HL-60/S4 treated with phorbol 12-myristate 13-acetate at 8.2 ng/mL for 4 days and 3 days (cell line): ENCODE data around the gene ASPN.

ENCODE experiments used
- in situ Hi-C: fragments of 300-500 bp; cut with MboI; formaldehyde crosslinking; loops from 2 replicates; pipeline ENCODE4 v1.15.0; 2022; ENCODE audit warnings: low sequenced_read_pairs

Gene ASPN

DNA sequence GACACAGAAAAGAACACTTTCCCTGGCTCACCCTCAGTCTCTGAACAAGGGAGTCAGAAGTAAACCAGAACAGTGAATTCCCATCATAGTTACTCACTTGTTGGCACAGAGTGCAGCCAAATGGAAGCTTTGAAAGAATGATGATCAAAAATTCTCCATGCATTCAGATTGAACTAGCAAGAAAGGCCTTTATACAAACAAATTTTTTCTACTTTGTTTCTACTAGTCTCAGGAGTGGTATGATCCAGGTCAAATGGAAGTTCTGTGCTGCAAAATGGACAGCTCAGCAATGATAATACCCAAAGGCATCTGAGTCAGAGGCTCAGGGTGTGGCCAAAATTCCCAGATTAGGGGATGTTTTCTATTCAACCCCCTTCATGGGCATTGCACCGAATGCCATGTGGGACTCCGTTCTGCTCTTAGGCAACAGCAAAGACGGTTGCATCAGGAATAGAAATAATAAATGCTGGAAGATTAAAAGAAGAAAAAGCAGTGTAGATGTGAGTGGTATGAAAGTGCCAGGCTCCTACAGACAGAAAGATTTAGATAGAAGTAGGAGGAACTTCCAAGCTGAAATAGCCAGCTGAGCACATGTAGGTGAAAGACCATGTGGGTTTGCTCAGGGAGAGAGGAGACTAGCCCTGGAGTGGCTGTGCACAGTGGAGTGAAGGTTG lies 24.0 kb upstream of the ASPN start:
- in situ Hi-C loops, result no loop called here

DNA sequence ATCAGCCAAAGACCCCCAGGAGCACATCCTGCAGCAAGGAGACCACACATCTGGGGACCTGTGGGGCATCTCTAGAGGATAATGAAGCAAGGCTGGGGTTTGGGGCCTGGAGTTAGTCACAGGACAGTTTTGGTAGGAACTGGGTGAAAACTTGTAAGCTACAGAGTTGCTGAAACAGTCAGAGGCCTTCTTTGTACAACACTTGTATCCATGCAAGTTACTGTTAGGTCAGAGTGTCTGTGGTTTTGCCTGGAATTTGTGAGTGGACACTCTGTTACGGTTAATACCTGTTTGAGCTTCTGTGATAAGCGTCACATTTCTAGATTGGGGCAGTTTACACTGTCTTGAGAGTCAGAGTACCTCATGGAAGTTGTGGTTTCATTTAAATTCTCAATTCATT lies 22.6 kb upstream of the ASPN start:
- in situ Hi-C loops, result no loop called here

DNA sequence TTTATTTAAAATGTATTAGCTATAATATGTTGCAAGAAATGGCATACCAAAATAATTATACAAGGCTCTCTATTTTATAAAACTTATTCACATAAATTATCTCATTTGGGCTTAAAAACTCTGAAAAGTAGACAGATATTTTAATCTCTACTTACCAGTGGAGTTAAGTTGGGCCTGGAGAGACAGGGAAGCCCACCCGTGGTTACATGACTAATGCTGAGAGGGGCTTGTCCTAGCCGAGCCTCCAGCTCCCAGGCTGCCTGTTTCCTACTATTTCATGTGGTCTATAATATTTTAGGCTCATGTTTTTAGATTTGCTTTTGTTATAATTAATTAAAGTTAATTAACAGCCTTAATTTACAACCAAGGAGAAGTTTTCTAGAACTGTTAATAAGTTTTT lies 20.9 kb upstream of the ASPN start:
- in situ Hi-C loops, result no loop called here

- in situ Hi-C loops, result no loop called here
These were observed 19.5 kb upstream of the ASPN start for GRCh38 chr9:92501671-92502393.

GRCh38 chr9:92500725-92501124 lies 18.4 kb upstream of the ASPN start:
- in situ Hi-C loops, result no loop called here

- in situ Hi-C loops, result no loop called here
These were observed 17.4 kb upstream of the ASPN start for GRCh38 chr9:92499701-92500100.

DNA sequence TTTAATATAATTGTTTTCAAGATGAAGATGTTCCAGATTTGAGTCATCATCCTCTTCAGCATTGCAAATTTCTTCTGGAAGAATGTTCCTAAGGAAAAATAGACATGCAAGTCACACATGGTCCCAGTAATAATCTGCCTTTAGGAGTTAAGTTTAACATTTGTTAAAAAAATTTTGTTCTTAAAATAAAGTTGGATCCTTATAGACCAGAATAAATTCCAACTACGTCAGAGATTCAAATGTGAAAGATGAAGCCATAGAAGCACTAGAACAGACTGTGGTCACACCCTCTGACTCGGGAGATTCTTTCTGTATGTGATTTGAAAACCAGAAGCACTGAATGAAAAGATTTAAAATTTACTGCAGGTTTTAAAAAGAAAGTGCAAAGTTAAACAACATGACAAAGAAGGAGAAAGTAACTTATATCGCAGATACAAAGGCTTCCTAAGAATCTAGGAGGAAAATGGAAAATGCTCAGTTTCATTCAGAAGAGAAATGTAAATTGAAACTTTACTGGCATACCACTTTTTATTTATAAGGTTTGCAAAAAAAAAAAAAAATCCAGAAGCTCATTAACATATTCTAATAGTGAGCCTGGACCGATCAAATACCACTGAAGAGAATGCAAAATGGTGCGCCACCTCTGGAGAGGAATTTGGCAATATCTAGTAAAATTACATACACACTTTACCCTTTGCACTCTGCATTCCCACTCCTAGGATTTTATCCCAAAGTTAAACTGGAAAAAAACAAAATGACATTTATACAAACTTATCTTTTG lies 14.3 kb upstream of the ASPN start:
- in situ Hi-C loops, result no loop called here

DNA sequence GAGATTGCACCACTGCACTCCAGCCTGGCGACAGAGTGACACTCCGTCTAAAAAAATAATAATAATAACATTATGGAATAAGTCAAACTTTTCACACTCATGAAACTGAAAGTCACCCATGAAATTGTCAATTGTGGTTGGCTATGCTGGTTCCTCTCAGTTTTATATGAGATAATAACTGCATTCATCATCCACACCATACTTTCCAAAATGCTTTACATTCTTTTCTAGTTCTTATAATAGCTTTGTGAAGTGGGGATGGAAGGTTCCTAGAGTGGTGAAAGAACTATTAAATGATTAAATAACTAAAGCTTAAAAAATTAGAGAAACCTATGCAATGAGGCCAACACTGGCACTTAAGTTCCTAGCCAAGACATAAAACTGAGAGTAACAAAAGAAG lies 12.6 kb upstream of the ASPN start:
- in situ Hi-C loops, result no loop called here

DNA sequence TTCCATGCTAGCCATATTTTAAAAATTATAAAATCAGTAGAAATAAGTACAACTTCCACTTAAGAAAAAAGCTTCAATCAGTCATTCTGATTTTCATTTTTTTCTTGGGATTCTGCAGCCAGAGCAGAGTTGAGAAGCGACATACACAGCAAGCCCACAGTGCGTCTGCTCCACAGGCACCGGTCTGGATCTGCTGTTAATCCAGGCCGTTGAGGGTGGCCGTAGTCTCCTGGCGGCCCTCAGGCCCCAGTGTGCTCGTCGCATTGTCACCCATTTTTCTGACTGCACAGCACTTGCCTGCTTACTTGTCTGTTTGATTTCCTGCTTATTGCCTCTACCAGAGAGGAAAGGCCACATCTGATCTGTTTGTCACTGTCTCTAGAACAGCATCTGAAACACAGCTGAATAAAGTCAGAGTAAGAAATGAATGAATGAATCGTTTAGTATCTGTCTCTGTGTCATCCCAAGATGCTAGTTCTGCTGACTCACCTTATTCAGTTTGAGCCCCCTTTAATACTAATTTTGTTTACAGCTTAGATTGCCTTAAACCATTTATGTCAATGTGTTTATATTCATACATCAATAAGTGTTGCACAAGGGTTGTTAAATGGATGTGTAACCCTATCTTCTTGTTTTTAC lies 11.6 kb upstream of the ASPN start:
- in situ Hi-C loops, result no loop called here

- in situ Hi-C loops, result no loop called here
These were observed 10.6 kb upstream of the ASPN start for GRCh38 chr9:92492781-92493401.

DNA sequence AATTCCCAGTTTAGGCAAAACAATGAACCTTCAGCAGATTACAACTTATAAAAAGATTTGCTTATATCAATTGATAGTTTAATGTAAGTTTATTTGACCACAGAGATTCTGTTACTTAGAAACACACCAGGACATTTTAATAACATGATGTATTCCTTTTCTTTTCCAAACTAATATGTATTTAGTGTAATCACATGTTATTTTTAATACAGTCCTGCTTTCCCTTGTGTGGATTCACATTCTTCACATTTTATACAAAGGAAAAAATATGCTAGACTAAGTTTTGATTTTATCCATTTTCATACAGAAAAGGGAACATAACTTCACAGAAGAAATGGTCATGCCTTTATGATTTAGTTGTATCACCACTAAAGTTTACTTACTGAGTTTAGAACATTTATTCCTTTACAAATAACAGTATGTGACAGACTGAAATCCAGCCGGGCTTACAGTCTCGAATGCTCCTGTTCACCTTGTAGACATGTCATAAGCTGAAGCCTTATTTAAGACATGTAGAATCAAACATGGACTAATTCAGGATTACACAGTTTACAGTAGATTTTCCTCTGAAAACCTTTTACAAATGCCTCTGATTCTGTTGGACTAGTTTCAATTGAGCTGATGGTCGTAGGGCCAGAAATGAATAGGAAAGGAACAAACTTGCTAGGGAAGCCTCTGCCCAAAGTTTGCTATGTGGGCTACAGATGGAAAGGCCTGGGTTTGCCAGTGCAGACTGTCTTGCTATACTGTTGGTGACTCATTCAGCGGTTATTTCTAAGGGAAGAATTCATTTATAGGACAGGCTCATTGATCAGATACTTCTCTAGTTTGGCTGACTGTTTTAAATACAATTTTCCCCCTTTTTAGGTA lies 6.6 kb upstream of the ASPN start:
- in situ Hi-C loops, result no loop called here

GRCh38 chr9:92486371-92486770 lies 4.1 kb upstream of the ASPN start:
- in situ Hi-C loops, result no loop called here

- in situ Hi-C loops, result no loop called here
These were observed 2.3 kb upstream of the ASPN start for GRCh38 chr9:92484563-92484962.

GRCh38 chr9:92483627-92484545 lies 1.6 kb upstream of the ASPN start:
- in situ Hi-C loops, result no loop called here

GRCh38 chr9:92482805-92483204 lies 499 bp upstream of the ASPN start:
- in situ Hi-C loops, result no loop called here

- in situ Hi-C loops, result no loop called here
These were observed 1.2 kb downstream of the ASPN start for GRCh38 chr9:92480986-92481633.

DNA sequence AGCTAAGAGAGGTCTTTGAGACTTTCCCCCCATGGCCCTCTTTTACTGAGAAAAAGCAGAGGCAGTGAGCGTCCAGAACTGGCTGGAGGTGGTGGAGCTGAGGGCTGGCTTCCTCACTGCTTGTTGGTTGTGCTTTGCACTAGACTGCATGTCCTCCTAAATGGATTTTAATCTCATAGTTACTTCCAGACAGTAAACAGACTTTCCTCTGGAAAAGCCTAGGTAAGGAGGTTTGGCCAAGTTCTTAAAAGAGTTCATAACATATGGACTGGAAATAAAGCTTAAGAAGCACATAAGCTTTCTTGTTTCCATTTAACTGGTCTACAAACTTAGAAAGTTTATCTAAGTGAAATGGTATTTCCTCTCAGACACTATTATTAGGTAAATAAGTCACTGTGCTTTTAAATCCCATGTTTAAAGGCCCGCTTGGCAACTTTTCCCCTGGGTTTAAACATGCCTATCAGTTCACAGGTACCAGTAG lies 2.0 kb downstream of the ASPN start:
- in situ Hi-C loops, result no loop called here

- in situ Hi-C loops, result no loop called here
These were observed 3.0 kb downstream of the ASPN start for GRCh38 chr9:92479346-92479745.
